ENCODE data around the gene SEPTIN2.

GRCh38 chr2:241314226-241315092 is 1.3 kb upstream of the SEPTIN2 start:
- TF ChIP-seq CTCF (IDR thresholded peaks at IDR 0.05) (no peak), POLR2A (IDR thresholded peaks at IDR 0.05) (no peak)

All from uterus (tissue), 2 donors.